Measurements from ENCODE around the gene PSMC3IP.
A peak's percentile ranks its signal among the peaks of the same experiment; 100 is the strongest.
"Not testable (repeated sequence)": the region's sequence is repeated elsewhere in the genome, so short reads cannot be mapped to it uniquely, and the experiment has no call there.

The PSMC3IP gene

DNA sequence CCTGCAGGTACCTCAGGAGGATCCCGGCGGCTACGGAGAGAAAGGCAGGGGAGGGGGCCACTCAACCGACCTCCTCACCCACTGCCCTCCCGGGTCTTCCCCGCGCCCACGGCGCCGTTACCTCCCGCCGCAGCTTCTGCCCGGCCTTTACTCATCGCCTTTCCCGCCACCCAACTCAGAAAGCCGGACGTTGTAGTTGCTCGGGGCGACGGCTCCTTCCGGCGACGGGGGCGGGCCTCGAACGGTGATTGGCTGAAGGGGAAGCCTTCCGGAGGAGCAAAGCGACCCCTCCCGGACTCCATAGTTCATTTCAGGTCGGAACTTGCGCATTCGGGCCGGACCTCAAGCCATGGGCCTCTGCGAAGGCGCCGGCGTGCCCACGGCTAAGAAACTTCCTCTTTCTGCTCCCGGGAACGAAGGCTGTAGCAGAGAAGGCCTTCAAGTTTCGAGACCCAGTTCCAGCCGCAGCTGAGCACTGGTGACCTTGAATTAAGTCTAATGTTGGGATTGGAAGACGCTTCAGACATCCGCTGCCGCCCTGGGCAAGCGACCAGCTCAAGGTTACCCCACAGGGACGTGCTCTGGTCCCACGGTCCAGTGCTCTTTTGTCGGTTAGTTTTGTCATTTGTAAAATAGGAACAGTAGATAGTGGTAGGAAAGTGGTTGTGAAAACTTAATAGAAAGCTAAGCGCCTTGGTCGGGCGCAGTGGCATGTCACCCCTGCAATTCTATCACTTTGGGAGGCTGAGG lies at the start of gene PSMC3IP:
Gene PSMC3IP (minus strand): TSS at position 198 of the 750 bp plus-strand sequence. CDS start 43 bp downstream, at position 155.
- no peaks in the 10 kb centered on the region for H3K27me3 ChIP-seq (ENCODE audit: control insufficient read depth, insufficient read depth, low read length)

DNA sequence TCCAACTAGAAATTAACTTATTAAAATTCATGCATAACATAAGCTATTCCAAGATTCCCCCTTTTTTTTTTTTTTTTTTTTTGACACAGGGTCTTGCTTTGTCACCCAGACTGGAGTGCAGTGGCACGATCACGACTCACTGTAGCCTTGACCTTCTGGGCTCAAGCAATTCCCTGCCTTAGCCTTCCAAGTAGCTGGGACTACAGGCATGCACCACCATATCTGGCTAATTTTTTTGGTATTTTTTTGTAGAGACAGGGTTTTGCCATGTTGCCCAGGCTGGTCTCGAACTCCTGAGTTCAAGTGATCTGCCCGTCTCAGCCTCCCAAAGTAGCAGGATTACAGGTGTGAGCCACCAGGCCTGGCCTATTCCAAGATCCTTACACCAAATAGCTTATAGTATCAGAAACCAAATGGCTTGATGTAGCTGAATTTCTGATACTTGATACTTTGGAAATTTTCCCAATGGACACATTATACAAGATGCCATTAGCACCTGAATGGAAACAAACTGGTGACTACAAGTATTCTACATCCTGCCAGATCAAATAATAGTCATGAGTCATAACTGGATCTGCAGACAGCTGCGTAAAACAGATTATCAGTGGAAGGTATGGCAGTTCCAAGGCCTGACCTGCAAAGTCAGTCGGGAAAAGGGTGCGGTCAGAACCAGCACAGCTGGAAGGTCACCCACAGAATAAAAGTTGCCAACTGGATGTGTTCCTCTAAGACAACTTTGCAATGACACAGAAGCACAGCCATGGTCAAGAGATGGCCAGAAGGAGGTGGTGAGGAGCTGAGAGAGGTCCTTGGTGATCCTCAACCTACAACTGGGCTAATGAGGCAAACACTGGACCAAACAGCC lies 46.4 kb upstream of the PSMC3IP start:
- no peak overlapping the region for H3K9ac ChIP-seq (ENCODE audit: low read depth, low read length)
- no peaks in the 10 kb centered on the region for H3K9me3 ChIP-seq (ENCODE audit: control insufficient read depth, insufficient read depth, low read length)
- H3K4me1 ChIP-seq (ENCODE audit: control insufficient read depth, insufficient read depth, low read length) = peaks cover 1% of the 10 kb centered on the region
- H3K27me3 ChIP-seq (ENCODE audit: control insufficient read depth, insufficient read depth, low read length) = no peaks in the 10 kb centered on the region
- H3K36me3 ChIP-seq (ENCODE audit: control insufficient read depth, insufficient read depth, low read length) = no peaks in the 10 kb centered on the region
- H3K4me3 ChIP-seq (ENCODE audit: low read depth, low read length) = no peak overlapping the region

More for the DNA sequence above, at the start of gene PSMC3IP:
- peak within 1 kb of the TSS; percentile 98 for H3K9ac ChIP-seq (ENCODE audit: low read depth, low read length)
- peaks cover 2% of the 10 kb centered on the region for H3K4me1 ChIP-seq (ENCODE audit: control insufficient read depth, insufficient read depth, low read length)
- H3K4me3 ChIP-seq (ENCODE audit: low read depth, low read length) = peak within 1 kb of the TSS; percentile 99
- H3K9me3 ChIP-seq (ENCODE audit: control insufficient read depth, insufficient read depth, low read length) = no peaks in the 10 kb centered on the region
- H3K36me3 ChIP-seq (ENCODE audit: control insufficient read depth, insufficient read depth, low read length) = peaks cover 39% of the 10 kb centered on the region

GRCh38 chr17:42623271-42623670 lies 45.7 kb upstream of the PSMC3IP start:
- H3K9ac ChIP-seq (ENCODE audit: low read depth, low read length) = no peak overlapping the region

DNA sequence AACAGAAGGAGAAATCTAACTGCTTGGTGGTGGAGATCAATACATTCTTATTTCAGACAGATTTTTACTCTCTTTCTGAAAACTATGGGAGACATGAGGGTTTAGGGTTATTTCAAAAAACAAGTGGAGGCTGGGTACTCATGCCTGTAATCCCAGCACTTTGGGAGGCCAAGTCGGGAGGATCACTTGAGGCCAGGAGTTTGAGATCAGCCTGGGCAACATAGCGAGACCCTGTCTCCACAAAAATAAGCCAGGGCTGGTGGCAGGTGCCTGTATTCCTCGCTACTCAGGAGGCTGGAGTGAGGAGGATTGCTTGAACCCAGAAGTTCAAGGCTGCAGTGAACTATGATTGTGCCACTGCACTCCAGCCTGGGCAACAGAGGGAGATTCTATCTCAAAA lies 44.5 kb upstream of the PSMC3IP start:
- H3K36me3 ChIP-seq (ENCODE audit: control insufficient read depth, insufficient read depth, low read length); H3K27me3 ChIP-seq (ENCODE audit: control insufficient read depth, insufficient read depth, low read length); H3K4me1 ChIP-seq (ENCODE audit: control insufficient read depth, insufficient read depth, low read length); H3K9ac ChIP-seq (ENCODE audit: low read depth, low read length); H3K4me3 ChIP-seq (ENCODE audit: low read depth, low read length); H3K9me3 ChIP-seq (ENCODE audit: control insufficient read depth, insufficient read depth, low read length): not testable (repeated sequence)

More at GRCh38 chr17:42623271-42623670, 45.7 kb upstream of the PSMC3IP start:
- no peak overlapping the region for H3K4me3 ChIP-seq (ENCODE audit: low read depth, low read length)
- no peaks in the 10 kb centered on the region for H3K9me3 ChIP-seq (ENCODE audit: control insufficient read depth, insufficient read depth, low read length)
- H3K4me1 ChIP-seq (ENCODE audit: control insufficient read depth, insufficient read depth, low read length) = peaks cover 6% of the 10 kb centered on the region
- no peaks in the 10 kb centered on the region for H3K36me3 ChIP-seq (ENCODE audit: control insufficient read depth, insufficient read depth, low read length)
- no peaks in the 10 kb centered on the region for H3K27me3 ChIP-seq (ENCODE audit: control insufficient read depth, insufficient read depth, low read length)

- no peaks in the 10 kb centered on the region for H3K27me3 ChIP-seq (ENCODE audit: control insufficient read depth, insufficient read depth, low read length)
- H3K4me3 ChIP-seq (ENCODE audit: low read depth, low read length) = no peak overlapping the region
- no peak overlapping the region for H3K9ac ChIP-seq (ENCODE audit: low read depth, low read length)
- peaks cover 22% of the 10 kb centered on the region for H3K36me3 ChIP-seq (ENCODE audit: control insufficient read depth, insufficient read depth, low read length)
- H3K4me1 ChIP-seq (ENCODE audit: control insufficient read depth, insufficient read depth, low read length) = peaks cover 7% of the 10 kb centered on the region
- H3K9me3 ChIP-seq (ENCODE audit: control insufficient read depth, insufficient read depth, low read length) = no peaks in the 10 kb centered on the region
Measured at GRCh38 chr17:42618442-42619150, 41.1 kb upstream of the PSMC3IP start.

DNA sequence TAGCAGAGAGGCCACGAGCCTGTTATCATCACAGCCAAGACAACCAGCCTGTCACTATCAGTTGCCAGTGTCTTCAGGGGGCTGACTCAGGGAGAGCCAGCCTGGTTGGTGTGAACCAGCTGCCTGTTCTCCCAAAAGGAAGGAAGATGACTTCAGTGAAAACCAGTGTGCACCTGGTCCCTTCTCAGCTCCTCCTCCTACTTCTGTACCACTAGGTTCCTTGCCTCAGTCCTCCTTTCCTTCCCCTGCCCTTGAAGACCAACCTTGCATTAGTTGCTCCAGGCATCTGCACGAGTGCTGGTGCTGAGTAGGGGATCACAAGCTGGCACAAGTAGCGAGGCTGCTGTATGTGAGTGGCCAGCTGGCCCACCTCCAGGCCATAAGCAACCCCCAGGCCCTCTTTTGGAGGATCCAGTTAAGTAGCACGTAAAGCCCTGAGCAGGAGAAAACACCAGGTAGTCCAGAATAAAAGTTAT lies 40.5 kb upstream of the PSMC3IP start:
- H3K9ac ChIP-seq (ENCODE audit: low read depth, low read length) = no peak overlapping the region
- no peak overlapping the region for H3K4me3 ChIP-seq (ENCODE audit: low read depth, low read length)
- H3K27me3 ChIP-seq (ENCODE audit: control insufficient read depth, insufficient read depth, low read length) = no peaks in the 10 kb centered on the region
- peaks cover 25% of the 10 kb centered on the region for H3K36me3 ChIP-seq (ENCODE audit: control insufficient read depth, insufficient read depth, low read length)
- H3K9me3 ChIP-seq (ENCODE audit: control insufficient read depth, insufficient read depth, low read length) = no peaks in the 10 kb centered on the region
- H3K4me1 ChIP-seq (ENCODE audit: control insufficient read depth, insufficient read depth, low read length) = peaks cover 7% of the 10 kb centered on the region

- no peaks in the 10 kb centered on the region for H3K9me3 ChIP-seq (ENCODE audit: control insufficient read depth, insufficient read depth, low read length)
- no peak overlapping the region for H3K4me3 ChIP-seq (ENCODE audit: low read depth, low read length)
- no peak overlapping the region for H3K9ac ChIP-seq (ENCODE audit: low read depth, low read length)
- no peaks in the 10 kb centered on the region for H3K27me3 ChIP-seq (ENCODE audit: control insufficient read depth, insufficient read depth, low read length)
- peaks cover 38% of the 10 kb centered on the region for H3K36me3 ChIP-seq (ENCODE audit: control insufficient read depth, insufficient read depth, low read length)
- H3K4me1 ChIP-seq (ENCODE audit: control insufficient read depth, insufficient read depth, low read length) = peaks cover 4% of the 10 kb centered on the region
Measured at GRCh38 chr17:42613699-42614295, 36.3 kb upstream of the PSMC3IP start.

GRCh38 chr17:42612013-42612412 lies 34.5 kb upstream of the PSMC3IP start:
- H3K9me3 ChIP-seq (ENCODE audit: control insufficient read depth, insufficient read depth, low read length) = no peaks in the 10 kb centered on the region
- peaks cover 2% of the 10 kb centered on the region for H3K4me1 ChIP-seq (ENCODE audit: control insufficient read depth, insufficient read depth, low read length)
- H3K36me3 ChIP-seq (ENCODE audit: control insufficient read depth, insufficient read depth, low read length) = peaks cover 38% of the 10 kb centered on the region
- no peaks in the 10 kb centered on the region for H3K27me3 ChIP-seq (ENCODE audit: control insufficient read depth, insufficient read depth, low read length)
- H3K4me3 ChIP-seq (ENCODE audit: low read depth, low read length) = no peak overlapping the region
- H3K9ac ChIP-seq (ENCODE audit: low read depth, low read length) = no peak overlapping the region

DNA sequence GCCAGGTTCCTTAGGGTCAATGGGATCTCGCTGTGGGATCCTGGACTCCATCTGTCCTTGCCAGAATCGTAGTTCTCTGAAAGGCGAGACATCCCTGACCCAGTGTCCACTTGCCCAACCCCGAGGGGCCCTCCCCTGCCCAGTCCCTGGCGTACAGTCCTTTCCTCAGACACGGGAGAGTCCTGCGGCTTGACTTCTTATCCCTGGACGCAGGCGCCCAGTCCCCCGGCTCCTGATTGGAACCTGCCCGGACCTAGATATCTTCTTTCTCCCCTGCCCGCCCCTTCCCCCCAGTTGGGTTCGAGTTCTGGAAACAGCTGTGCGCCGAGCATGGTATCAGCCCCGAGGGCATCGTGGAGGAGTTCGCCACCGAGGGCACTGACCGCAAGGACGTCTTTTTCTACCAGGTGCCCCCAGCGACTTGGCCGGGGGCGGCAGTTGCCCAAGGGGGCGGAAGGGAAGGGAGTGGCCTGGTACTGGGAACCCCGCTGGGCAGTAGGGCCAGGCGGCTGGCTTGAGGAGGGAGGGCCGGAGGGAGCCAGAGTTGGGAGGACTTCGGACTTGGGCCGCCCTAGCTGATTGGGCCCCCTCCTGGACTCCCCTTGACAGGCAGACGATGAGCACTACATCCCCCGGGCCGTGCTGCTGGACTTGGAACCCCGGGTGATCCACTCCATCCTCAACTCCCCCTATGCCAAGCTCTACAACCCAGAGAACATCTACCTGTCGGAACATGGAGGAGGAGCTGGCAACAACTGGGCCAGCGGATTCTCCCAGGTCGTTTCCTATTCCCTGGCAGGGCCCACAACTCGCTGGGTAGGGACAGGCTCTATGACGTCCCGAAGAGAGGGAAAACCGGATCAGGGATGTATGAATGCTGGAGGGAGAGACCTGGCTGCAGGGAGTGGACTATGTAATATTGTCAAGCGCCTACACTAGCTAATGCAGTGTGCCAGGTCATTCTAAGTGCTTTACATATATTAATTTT lies 32.6 kb upstream of the PSMC3IP start:
- Histone ChIP-seq H3K36me3 (ENCODE audit: control insufficient read depth, insufficient read depth, low read length) (peaks cover 29% of the 10 kb centered on the region), H3K9ac (ENCODE audit: low read depth, low read length) (peak overlapping the region; percentile 92), H3K4me3 (ENCODE audit: low read depth, low read length) (peak overlapping the region; percentile 100)
- H3K9me3 ChIP-seq (ENCODE audit: control insufficient read depth, insufficient read depth, low read length); H3K27me3 ChIP-seq (ENCODE audit: control insufficient read depth, insufficient read depth, low read length); H3K4me1 ChIP-seq (ENCODE audit: control insufficient read depth, insufficient read depth, low read length): not testable (repeated sequence)

GRCh38 chr17:42609182-42609813 lies 31.8 kb upstream of the PSMC3IP start, which contains the start of the genes RETREG3 and TUBG1:
Gene RETREG3 (minus strand): TSS chr17:42609374. CDS start chr17:42609324, 50 bp downstream.
Gene TUBG1 (plus strand): TSS chr17:42609683. CDS start chr17:42609738, 55 bp downstream.
- H3K4me1 ChIP-seq (ENCODE audit: control insufficient read depth, insufficient read depth, low read length) = peaks cover 2% of the 10 kb centered on the region
- H3K9me3 ChIP-seq (ENCODE audit: control insufficient read depth, insufficient read depth, low read length) = no peaks in the 10 kb centered on the region
- peak within 1 kb of the TSS; percentile 100 for H3K4me3 ChIP-seq (ENCODE audit: low read depth, low read length)
- H3K27me3 ChIP-seq (ENCODE audit: control insufficient read depth, insufficient read depth, low read length) = no peaks in the 10 kb centered on the region
- H3K9ac ChIP-seq (ENCODE audit: low read depth, low read length) = peak within 1 kb of the TSS; percentile 96
- peaks cover 21% of the 10 kb centered on the region for H3K36me3 ChIP-seq (ENCODE audit: control insufficient read depth, insufficient read depth, low read length)
